Vagina (tissue), 2 donors: ENCODE measurements around the gene NCOA3.

Experiments
- POLR2A ChIP-seq, 2 donors: fragments of 450-650 bp; IDR thresholded peaks; one replicate each; pipeline ENCODE4 v1.6.1; 2017; ENCODE audit warnings: antibody characterized with exemption in 2 of 2, mild to moderate bottlenecking in 2 of 2, moderate library complexity in 2 of 2
- TF ChIP-seq, protein P1 (sequence below), 3 experiments: fragments of 450-650 bp in 2 of 3; fragments of 200-600 bp in 1 of 3; sonication (generic) in 1 of 3; IDR thresholded peaks; one replicate each; pipeline ENCODE4 v1.5.1; 2017 to 2019; ENCODE audit warnings: antibody characterized with exemption in 3 of 3, mild to moderate bottlenecking in 2 of 3, moderate library complexity in 2 of 3

DNA sequence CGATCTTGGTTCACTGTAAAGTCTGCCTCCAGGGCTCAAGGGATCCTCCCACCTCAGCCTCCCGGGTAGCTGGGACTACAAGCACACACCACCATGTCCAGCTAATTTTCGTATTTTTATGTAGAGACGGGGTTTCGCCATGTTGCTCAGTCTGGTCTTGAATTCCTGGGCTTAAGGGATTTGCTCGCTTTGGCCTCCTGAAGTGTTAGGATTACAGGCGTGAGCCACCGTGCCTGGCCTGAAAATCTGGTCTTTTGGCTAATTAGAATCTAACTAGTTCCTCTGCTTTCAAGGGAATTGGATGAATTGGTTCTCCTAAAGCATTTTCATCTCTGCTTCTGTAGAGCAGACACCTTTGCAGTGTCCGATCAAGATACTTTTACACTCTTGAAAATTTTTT, 51.3 kb downstream of the NCOA3 start:
- TF ChIP-seq, protein P1, sequence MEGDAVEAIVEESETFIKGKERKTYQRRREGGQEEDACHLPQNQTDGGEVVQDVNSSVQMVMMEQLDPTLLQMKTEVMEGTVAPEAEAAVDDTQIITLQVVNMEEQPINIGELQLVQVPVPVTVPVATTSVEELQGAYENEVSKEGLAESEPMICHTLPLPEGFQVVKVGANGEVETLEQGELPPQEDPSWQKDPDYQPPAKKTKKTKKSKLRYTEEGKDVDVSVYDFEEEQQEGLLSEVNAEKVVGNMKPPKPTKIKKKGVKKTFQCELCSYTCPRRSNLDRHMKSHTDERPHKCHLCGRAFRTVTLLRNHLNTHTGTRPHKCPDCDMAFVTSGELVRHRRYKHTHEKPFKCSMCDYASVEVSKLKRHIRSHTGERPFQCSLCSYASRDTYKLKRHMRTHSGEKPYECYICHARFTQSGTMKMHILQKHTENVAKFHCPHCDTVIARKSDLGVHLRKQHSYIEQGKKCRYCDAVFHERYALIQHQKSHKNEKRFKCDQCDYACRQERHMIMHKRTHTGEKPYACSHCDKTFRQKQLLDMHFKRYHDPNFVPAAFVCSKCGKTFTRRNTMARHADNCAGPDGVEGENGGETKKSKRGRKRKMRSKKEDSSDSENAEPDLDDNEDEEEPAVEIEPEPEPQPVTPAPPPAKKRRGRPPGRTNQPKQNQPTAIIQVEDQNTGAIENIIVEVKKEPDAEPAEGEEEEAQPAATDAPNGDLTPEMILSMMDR (IDR thresholded peaks at IDR 0.05) = no peak
- no peak for TF ChIP-seq POLR2A (IDR thresholded peaks at IDR 0.05)
